Fibroblast of peridontal ligament (primary cell): ENCODE data around the gene SLAMF6.
"Not testable (repeated sequence)": the region's sequence is repeated elsewhere in the genome, so short reads cannot be mapped to it uniquely, and the experiment has no call there.

Experiments used
- DNase-seq: peaks from one replicate; pipeline ENCODE4 v3.0.0-alpha.2; 2010; ENCODE audit errors: extremely low read depth

The SLAMF6 gene

DNA sequence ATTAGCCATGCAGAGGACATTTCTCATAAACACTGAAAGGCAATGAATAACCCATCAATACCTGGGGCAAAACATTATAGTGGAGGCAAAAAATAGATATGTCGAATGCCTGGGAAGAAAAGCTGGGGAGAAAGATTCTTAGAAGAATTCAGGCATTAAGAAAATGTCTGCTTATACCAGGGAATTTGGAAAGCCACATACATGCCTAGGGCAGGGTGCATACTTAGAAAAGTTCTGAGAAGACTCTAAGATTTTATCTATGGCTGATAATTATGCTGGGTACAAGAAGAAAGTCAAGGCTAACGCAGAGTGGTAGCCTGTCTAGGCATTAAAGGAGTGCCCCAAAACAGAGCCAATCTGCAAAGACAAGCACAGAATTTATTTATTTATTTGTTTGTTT is 18.4 kb downstream of the SLAMF6 start:
- DNase-seq = no peak

DNA sequence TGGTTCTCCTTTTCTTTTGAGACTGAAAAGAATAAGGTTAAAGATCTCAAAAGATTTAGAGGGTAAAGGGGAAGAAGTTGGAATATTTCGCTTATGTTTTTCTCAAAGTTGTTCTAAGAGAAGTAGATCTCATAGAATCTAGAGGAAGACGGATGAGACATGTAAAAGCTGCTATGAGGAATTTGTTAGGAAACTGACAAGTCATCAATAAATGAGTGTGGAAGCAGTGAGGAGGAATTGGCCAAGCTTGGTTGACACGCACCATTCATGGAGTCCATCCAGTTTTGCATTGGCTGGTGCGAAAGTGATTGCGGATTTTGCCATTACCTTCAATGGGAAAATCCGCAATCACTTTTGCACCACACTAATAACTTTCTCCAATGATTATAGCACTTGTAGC is 20.0 kb downstream of the SLAMF6 start:
- DNase-seq = no peak

- DNase-seq = no peak
Measured at GRCh38 chr1:160500321-160500990, 22.6 kb downstream of the SLAMF6 start.

DNA sequence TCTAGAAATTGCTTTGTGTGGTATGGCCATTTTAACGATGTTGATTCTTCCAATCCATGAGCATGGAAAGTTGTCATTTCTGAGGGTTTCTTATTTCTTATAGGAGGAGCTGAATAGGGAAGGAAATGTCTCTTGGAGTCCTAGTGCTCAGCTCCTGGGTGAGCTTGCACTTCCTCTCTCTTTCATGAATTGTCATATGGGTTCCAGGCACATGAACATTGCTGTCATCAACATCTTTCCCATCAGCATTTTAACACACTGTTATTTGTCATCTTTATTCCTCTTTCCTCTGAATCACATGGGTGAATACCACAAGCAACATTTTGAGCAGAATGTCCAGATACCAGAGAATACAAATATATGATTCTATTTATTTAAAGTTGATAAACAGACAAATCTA is 23.4 kb downstream of the SLAMF6 start:
- no peak for DNase-seq

DNA sequence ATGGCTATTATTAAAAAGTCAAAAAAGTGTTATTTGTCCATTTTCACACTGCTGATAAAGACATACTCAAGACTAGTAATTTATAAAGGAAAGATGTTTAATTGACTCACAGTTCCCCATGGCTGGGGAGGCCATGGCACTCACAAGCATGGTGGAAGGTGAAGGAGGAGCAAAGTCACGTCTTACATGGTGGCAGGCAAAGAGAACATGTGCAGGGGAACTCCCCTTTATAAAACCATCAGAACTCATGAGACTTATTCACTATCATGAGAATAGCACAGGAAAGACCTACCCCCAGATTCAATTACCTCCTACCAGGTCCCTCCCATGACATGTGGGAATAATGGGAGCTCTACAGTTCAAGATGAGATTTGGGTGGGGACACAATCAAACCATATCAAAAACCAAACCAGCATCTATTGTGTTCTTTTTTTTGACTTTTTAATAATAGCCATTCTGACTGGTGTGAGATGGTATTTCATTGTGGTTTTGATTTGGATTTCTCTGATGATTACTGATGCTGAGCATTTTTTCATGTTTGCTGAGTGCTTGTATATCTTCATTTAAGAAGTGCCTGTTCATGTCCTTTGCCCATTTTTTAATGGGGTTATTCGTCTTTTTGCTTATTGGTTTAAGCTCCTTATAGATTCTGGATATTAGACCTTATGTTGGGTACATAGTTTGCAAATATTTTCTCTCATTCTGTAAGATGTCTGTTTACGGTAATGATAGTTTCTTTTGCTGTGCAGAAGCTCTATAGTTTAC is 24.6 kb downstream of the SLAMF6 start:
- DNase-seq = not testable (repeated sequence)

GRCh38 chr1:160496334-160496733 is 26.7 kb downstream of the SLAMF6 start:
- no peak for DNase-seq

DNA sequence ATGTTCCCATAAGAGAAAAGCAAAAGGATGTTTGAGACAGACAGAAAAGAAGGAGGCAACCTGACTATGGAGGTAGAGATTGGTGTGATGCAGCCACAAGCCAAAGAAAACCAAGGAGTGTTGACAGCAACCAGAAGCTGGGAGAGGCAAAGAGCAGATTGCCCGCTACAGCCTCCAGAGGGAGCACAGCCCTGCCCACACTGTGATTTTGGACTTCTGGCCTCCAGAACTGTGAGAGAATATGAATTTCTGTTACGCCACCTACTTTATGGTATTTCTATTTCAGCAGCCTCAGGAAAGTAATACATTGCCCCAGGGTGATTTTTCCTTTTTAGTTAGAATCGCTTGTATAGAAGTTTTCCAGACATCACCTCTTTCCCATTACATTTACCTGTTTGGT is 28.4 kb downstream of the SLAMF6 start:
- DNase-seq = no peak

DNA sequence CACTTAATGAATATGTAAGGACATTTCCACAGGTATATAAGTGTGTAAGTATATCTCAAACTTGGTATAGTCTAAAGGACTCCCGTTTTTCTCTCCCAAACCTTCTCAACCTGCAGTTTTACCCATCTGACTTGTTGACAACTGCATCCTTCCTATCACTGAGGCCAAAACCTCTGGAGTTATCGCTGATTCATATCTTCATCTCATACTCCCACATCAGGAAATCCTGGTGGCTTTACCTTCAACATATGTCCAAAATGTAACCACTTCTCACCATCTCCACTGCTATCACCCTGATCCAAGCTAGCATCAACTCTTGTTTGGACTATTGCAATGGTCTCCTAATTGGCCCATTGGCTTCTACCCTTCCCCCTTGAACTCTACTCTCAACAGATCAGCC is 30.4 kb downstream of the SLAMF6 start:
- no peak for DNase-seq

- DNase-seq = no peak
Measured at GRCh38 chr1:160491981-160492380, 31.1 kb downstream of the SLAMF6 start.

DNA sequence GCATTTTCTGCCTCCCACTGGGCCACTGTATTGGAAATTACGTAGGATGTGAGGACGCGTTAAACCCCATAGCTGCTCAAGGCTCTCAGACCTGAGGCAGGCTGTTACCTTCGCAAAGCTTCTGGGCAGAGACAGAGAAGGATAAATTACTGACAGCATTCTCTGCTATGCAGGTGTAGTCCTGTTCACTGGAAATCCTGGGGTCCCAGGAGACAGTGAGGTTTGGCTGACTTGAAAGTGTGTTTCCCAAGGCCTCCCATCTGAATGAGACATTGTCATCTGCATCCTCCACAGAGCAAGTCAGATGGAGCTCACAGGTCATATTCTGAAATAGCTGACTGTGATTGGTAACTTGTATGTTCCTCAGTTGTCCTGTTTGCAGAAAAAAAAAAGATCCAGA is 32.0 kb downstream of the SLAMF6 start:
- DNase-seq = no peak

GRCh38 chr1:160489513-160490261 is 33.4 kb downstream of the SLAMF6 start:
- no peak for DNase-seq

DNA sequence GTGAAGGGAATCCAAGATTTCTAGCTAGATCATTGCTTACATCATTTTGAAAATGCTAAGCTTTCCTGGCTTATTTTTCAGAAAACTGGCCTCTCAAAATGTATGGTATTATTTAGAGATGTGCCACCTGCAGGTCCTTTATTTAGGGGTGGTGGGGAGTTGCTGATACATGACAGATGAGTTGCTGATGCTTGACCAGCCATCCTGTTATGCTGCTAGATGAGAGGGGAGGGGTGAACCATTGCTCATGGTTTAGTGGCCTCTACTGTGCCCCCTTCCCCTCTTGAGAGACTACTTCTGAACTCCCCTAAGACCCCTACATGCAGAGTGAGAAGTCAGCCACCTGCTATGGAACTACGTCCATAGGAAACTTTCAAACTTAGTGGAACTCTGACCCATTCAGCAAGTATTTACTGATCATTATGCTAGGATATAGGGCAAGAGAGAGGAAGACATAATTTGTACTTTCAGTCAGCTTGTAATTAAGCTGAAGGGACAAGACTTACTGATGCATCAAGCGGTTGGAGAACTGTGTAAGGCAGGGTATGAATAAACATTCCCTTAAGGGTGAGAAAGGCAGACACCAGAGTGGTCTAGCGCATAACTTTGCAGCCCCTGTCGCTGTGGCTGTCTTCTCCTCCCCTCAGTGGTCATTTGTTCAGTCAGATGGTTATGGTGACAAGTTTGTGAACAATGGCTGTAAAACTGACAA is 34.6 kb downstream of the SLAMF6 start:
- DNase-seq = no peak

- DNase-seq = no peak
Measured at GRCh38 chr1:160486453-160486852, 36.6 kb downstream of the SLAMF6 start.

- DNase-seq = no peak
Measured at GRCh38 chr1:160483505-160484185, 39.4 kb downstream of the SLAMF6 start.

DNA sequence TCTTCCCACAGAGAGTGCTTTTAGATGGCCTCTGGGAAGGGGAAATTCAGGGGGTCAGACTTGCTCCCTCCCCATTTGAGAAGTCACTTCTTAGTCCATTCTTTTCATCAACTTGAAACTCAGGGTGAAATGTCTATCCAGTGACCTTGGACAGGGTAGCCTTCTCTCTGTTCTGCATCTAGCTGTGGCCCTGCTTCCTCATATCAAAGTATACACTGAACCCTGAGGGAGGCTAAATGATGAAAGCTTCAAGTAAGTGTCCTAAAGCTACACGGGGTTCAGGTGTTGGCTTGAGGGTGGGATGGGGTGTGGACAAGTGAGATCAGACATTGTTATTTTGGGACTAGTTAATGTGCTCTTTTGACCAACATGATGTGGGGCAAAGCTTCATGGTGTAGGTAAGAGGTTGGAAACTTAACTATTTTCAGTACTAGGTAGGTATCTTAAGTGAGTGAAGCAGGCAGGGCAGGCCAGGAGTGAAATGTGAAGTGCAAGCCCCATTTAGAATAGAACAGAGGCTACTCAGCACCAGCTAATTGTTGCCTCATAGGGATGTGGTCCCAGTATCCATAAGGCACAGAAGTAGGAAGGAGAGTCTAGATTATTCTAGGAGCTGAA is 41.0 kb downstream of the SLAMF6 start:
- DNase-seq = no peak

- not testable (repeated sequence) for DNase-seq
Measured at GRCh38 chr1:160480781-160481180, 42.3 kb downstream of the SLAMF6 start.

DNA sequence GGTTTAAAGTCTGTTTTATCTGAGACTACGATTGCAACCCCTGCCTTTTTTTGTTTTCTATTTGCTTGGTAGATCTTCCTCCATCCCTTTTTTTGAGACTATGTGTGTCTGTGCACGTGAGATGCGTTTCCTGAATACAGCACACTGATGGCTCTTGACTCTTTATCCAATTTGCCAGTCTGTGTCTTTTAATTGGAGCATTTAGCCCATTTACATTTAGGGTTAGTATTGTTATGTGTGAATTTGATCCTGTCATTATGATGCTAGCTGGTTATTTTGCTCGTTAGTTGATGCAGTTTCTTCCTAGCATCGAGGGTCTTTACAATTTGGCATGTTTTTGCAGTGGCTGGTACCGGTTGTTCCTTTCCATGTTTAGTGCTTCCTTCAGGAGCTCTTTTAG is 44.0 kb downstream of the SLAMF6 start:
- DNase-seq = not testable (repeated sequence)

DNA sequence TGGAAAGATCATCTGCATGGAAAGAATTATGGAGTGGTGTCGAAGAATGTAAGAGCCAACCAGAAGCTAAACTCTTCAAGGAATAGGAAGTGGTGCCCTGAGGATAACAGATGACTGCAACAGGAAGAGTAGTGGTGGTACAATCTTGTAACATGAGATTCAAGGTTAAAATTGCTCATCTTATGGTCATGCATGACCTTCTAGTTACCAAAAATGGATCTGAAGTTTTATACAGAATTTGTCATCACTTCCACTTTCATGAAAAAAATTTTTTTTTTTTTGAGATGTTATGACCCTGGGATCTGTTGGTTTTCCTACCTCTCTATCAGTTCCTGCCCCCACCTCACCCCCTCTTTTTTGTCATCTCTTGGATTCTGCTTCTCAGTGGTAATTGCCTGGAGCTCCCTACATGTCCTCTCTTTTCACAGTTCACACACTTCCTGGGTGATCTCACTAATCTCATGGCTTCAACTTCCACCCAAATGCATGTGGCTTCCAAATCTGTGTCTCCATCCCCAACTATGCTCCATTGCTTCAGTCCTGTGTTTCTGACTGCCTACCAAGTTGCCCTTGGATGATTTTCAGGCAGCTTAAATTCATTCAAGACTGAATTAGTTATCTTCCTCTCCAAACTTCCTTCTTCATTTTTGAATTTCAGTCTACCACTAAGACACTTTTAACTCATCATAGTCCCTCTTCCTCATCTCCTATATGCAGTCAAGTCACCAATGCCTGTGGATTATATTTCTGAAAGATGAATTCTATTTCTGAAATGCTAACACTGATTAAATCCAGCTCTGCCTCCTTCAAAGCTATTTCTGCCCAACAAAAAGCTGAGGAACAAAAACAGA is 48.4 kb downstream of the SLAMF6 start:
- no peak for DNase-seq

- DNase-seq = no peak
Measured at GRCh38 chr1:160472112-160472511, 50.9 kb downstream of the SLAMF6 start.

GRCh38 chr1:160471253-160471652 is 51.8 kb downstream of the SLAMF6 start:
- no peak for DNase-seq
